ENCODE data around the gene CHRNA9. TPM values are rescaled to one million over a fixed set of nuclear protein-coding genes. Genes with fewer than 3 reads are reported as not detected.

Gene CHRNA9
- total and polyA plus RNA-seq, 4 donors = 0.10 to 0.19 (median 0.17) TPM; not detected in 1

- H3K9me3 ChIP-seq (ENCODE audit: control insufficient read depth, insufficient read depth, low read length) = peaks cover 3% of the 10 kb centered on the region
- DNase-seq (ENCODE audit: low read depth in 4 of 6, low spot score in 6 of 6) = no peak
- no peaks in the 10 kb centered on the region for H3K27me3 ChIP-seq (ENCODE audit: control insufficient read depth, insufficient read depth, low read length)
- no peaks in the 10 kb centered on the region for H3K36me3 ChIP-seq (ENCODE audit: control insufficient read depth, insufficient read depth, low read length)
- H3K27ac ChIP-seq (ENCODE audit: low read depth, low read length) = no peak overlapping the region
- WGBS (ENCODE audit: insufficient coverage) = no CpG with 5 or more reads among the region's 6 CpGs
- no peak overlapping the region for H3K4me3 ChIP-seq (ENCODE audit: low read depth, low read length)
- no peaks in the 10 kb centered on the region for H3K4me1 ChIP-seq (ENCODE audit: control insufficient read depth, insufficient read depth, low read length)
Measured at GRCh38 chr4:40299126-40299525, 36.0 kb upstream of the CHRNA9 start.

- Histone ChIP-seq H3K4me1 (ENCODE audit: control insufficient read depth, insufficient read depth, low read length) (no peaks in the 10 kb centered on the region), H3K4me3 (ENCODE audit: low read depth, low read length) (no peak overlapping the region), H3K27me3 (ENCODE audit: control insufficient read depth, insufficient read depth, low read length) (no peaks in the 10 kb centered on the region), H3K9me3 (ENCODE audit: control insufficient read depth, insufficient read depth, low read length) (peaks cover 2% of the 10 kb centered on the region), H3K27ac (ENCODE audit: low read depth, low read length) (no peak overlapping the region), H3K36me3 (ENCODE audit: control insufficient read depth, insufficient read depth, low read length) (no peaks in the 10 kb centered on the region)
- DNase-seq (ENCODE audit: low read depth in 4 of 6, low spot score in 6 of 6) = no peak
- WGBS (ENCODE audit: insufficient coverage) = 75% methylated on average over 1 of the region's 3 CpGs
Measured at GRCh38 chr4:40299811-40300292, 35.3 kb upstream of the CHRNA9 start.

- no peaks in the 10 kb centered on the region for H3K27me3 ChIP-seq (ENCODE audit: control insufficient read depth, insufficient read depth, low read length)
- no peak for DNase-seq (ENCODE audit: low read depth in 4 of 6, low spot score in 6 of 6)
- no peaks in the 10 kb centered on the region for H3K4me1 ChIP-seq (ENCODE audit: control insufficient read depth, insufficient read depth, low read length)
- H3K9me3 ChIP-seq (ENCODE audit: control insufficient read depth, insufficient read depth, low read length) = no peaks in the 10 kb centered on the region
- no peak overlapping the region for H3K27ac ChIP-seq (ENCODE audit: low read depth, low read length)
- no peak overlapping the region for H3K4me3 ChIP-seq (ENCODE audit: low read depth, low read length)
- H3K36me3 ChIP-seq (ENCODE audit: control insufficient read depth, insufficient read depth, low read length) = no peaks in the 10 kb centered on the region
- no CpG with 5 or more reads among the region's 9 CpGs for WGBS (ENCODE audit: insufficient coverage)
Measured at GRCh38 chr4:40300371-40301162, 34.6 kb upstream of the CHRNA9 start.

GRCh38 chr4:40301603-40302002 is 33.5 kb upstream of the CHRNA9 start:
- no peaks in the 10 kb centered on the region for H3K9me3 ChIP-seq (ENCODE audit: control insufficient read depth, insufficient read depth, low read length)
- H3K4me3 ChIP-seq (ENCODE audit: low read depth, low read length) = no peak overlapping the region
- no peaks in the 10 kb centered on the region for H3K27me3 ChIP-seq (ENCODE audit: control insufficient read depth, insufficient read depth, low read length)
- H3K27ac ChIP-seq (ENCODE audit: low read depth, low read length) = no peak overlapping the region
- whole genome bisulfite sequencing (ENCODE audit: insufficient coverage) = 75% methylated on average over 6 of the region's 7 CpGs
- H3K36me3 ChIP-seq (ENCODE audit: control insufficient read depth, insufficient read depth, low read length) = no peaks in the 10 kb centered on the region
- H3K4me1 ChIP-seq (ENCODE audit: control insufficient read depth, insufficient read depth, low read length) = no peaks in the 10 kb centered on the region
- DNase-seq (ENCODE audit: low read depth in 4 of 6, low spot score in 6 of 6) = no peak

- 38% methylated on average over 1 of the region's 2 CpGs for WGBS (ENCODE audit: insufficient coverage)
- Histone ChIP-seq H3K36me3 (ENCODE audit: control insufficient read depth, insufficient read depth, low read length) (no peaks in the 10 kb centered on the region), H3K4me3 (ENCODE audit: low read depth, low read length) (no peak overlapping the region), H3K9me3 (ENCODE audit: control insufficient read depth, insufficient read depth, low read length) (no peaks in the 10 kb centered on the region), H3K4me1 (ENCODE audit: control insufficient read depth, insufficient read depth, low read length) (no peaks in the 10 kb centered on the region), H3K27ac (ENCODE audit: low read depth, low read length) (no peak overlapping the region), H3K27me3 (ENCODE audit: control insufficient read depth, insufficient read depth, low read length) (no peaks in the 10 kb centered on the region)
- no peak for DNase-seq (ENCODE audit: low read depth in 4 of 6, low spot score in 6 of 6)
Measured at GRCh38 chr4:40303751-40304150, 31.4 kb upstream of the CHRNA9 start.

- Histone ChIP-seq H3K4me3 (ENCODE audit: low read depth, low read length) (no peak overlapping the region), H3K27ac (ENCODE audit: low read depth, low read length) (no peak overlapping the region), H3K9me3 (ENCODE audit: control insufficient read depth, insufficient read depth, low read length) (no peaks in the 10 kb centered on the region), H3K36me3 (ENCODE audit: control insufficient read depth, insufficient read depth, low read length) (no peaks in the 10 kb centered on the region), H3K4me1 (ENCODE audit: control insufficient read depth, insufficient read depth, low read length) (peaks cover 4% of the 10 kb centered on the region), H3K27me3 (ENCODE audit: control insufficient read depth, insufficient read depth, low read length) (no peaks in the 10 kb centered on the region)
- WGBS (ENCODE audit: insufficient coverage) = 75% methylated on average over 9 of the region's 13 CpGs
- no peak for DNase-seq (ENCODE audit: low read depth in 4 of 6, low spot score in 6 of 6)
Measured at GRCh38 chr4:40305328-40306170, 29.6 kb upstream of the CHRNA9 start.

- no peak for DNase-seq (ENCODE audit: low read depth in 4 of 6, low spot score in 6 of 6)
- Histone ChIP-seq H3K36me3 (ENCODE audit: control insufficient read depth, insufficient read depth, low read length) (no peaks in the 10 kb centered on the region), H3K27me3 (ENCODE audit: control insufficient read depth, insufficient read depth, low read length) (no peaks in the 10 kb centered on the region), H3K4me1 (ENCODE audit: control insufficient read depth, insufficient read depth, low read length) (peaks cover 4% of the 10 kb centered on the region), H3K9me3 (ENCODE audit: control insufficient read depth, insufficient read depth, low read length) (no peaks in the 10 kb centered on the region), H3K27ac (ENCODE audit: low read depth, low read length) (no peak overlapping the region), H3K4me3 (ENCODE audit: low read depth, low read length) (no peak overlapping the region)
- 67% methylated on average over 1 of the region's 3 CpGs for WGBS (ENCODE audit: insufficient coverage)
Measured at GRCh38 chr4:40306226-40306625, 28.9 kb upstream of the CHRNA9 start.

GRCh38 chr4:40306976-40307375 is 28.2 kb upstream of the CHRNA9 start:
- WGBS (ENCODE audit: insufficient coverage) = 83% methylated on average over 2 of the region's 3 CpGs

GRCh38 chr4:40307627-40308497 is 27.3 kb upstream of the CHRNA9 start:
- Histone ChIP-seq H3K27me3 (ENCODE audit: control insufficient read depth, insufficient read depth, low read length) (no peaks in the 10 kb centered on the region), H3K9me3 (ENCODE audit: control insufficient read depth, insufficient read depth, low read length) (no peaks in the 10 kb centered on the region), H3K4me3 (ENCODE audit: low read depth, low read length) (no peak overlapping the region), H3K36me3 (ENCODE audit: control insufficient read depth, insufficient read depth, low read length) (no peaks in the 10 kb centered on the region), H3K4me1 (ENCODE audit: control insufficient read depth, insufficient read depth, low read length) (peaks cover 7% of the 10 kb centered on the region), H3K27ac (ENCODE audit: low read depth, low read length) (no peak overlapping the region)
- WGBS (ENCODE audit: insufficient coverage) = 70% methylated on average over 4 of the region's 15 CpGs
- DNase-seq (ENCODE audit: low read depth in 4 of 6, low spot score in 6 of 6) = no peak

More at GRCh38 chr4:40306976-40307375, 28.2 kb upstream of the CHRNA9 start:
- no peaks in the 10 kb centered on the region for H3K9me3 ChIP-seq (ENCODE audit: control insufficient read depth, insufficient read depth, low read length)
- H3K27me3 ChIP-seq (ENCODE audit: control insufficient read depth, insufficient read depth, low read length) = no peaks in the 10 kb centered on the region
- no peak overlapping the region for H3K27ac ChIP-seq (ENCODE audit: low read depth, low read length)
- H3K4me1 ChIP-seq (ENCODE audit: control insufficient read depth, insufficient read depth, low read length) = peaks cover 4% of the 10 kb centered on the region
- no peak for DNase-seq (ENCODE audit: low read depth in 4 of 6, low spot score in 6 of 6)
- no peak overlapping the region for H3K4me3 ChIP-seq (ENCODE audit: low read depth, low read length)
- H3K36me3 ChIP-seq (ENCODE audit: control insufficient read depth, insufficient read depth, low read length) = no peaks in the 10 kb centered on the region
